ENCODE measurements around the gene ZCCHC14. TPM values are rescaled to one million over a fixed set of nuclear protein-coding genes. Genes with fewer than 3 reads are reported as not detected.
A peak's percentile ranks its signal among the peaks of the same experiment; 100 is the strongest.
"Not testable (repeated sequence)": the region's sequence is repeated elsewhere in the genome, so short reads cannot be mapped to it uniquely, and the experiment has no call there.

Gene ZCCHC14
- total RNA-seq, 1 donor from 2014 or later, result 11.0 TPM

DNA sequence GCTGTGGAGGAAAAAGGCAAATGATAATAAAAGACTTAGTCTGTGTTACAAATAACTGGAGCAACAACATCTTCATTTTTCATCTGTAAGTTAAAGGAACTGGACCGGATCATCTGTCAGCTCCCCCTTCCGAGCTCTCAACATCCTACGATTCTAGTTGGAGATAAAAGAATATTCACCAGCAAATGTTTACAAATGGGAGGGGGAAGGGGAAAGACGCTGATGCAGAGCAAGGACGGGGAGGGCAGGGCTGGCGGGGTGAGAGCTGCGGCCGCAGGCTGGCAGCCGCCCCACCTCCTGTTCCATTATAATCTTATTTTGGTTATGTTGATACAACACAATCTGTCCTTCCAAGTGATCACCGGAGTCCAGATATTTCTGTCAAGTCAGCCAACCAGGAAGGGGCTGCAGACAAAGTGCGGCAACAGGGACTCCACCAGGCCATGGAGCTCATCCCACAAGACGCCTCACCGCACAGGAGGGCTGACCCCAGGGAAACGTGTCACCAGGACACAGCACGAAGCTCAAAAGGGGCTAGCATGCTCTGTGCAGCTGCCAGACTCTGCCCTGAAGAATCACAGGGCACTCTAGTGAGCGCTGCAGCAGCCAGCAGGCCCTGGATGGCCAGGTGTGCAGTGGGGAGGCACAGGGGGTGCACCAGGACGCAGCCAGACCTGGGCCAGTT is 128.9 kb downstream of the ZCCHC14 start:
- Mint-ChIP-seq H3K27ac (peak overlapping the region; percentile 55), H3K4me1 (ENCODE audit: low read depth) (peaks cover 42% of the 10 kb centered on the region), H3K4me3 (no peak overlapping the region), H3K9me3 (no peaks in the 10 kb centered on the region), H3K36me3 (ENCODE audit: low read depth) (peaks cover 18% of the 10 kb centered on the region), H3K27me3 (ENCODE audit: insufficient read depth) (no peaks in the 10 kb centered on the region)
- intact Hi-C loops (cut with micrococcal nuclease), result no loop called here
- no peak for DNase-seq (ENCODE audit: low spot score)

DNA sequence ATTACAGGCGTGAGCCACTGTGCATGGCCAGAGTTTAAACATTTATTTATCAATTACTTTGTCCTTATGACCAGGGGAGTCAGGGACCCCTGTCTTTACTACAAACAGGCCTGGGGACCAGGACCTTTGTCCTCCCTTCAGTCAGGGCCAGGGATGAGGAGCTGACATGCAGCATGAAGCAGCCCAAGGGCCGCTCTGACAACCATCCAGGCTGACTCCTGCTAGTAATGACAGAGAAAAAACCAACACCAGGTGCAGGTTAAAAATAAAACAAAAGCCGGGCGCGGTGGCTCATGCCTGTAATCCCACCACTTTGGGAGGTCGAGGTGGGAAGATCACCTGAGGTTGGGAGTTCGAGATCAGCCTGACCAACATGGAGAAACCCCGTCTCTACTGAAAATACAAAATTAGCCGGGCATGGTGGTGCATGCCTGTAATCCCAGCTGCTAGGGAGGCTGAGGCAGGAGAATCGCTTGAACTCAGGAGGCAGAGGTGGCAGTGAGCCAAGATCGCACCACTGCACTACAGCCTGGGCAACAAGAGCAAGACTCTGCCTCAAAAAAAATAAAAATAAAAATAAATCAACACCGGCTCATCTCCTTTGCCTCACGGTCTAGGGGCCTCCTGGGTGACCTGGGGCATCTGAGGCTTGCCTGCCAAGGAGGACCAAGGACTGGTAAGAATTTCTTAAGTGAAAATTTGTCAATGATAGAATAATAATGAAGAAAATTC is 129.8 kb downstream of the ZCCHC14 start:
- H3K4me3 Mint-ChIP-seq, result not testable (repeated sequence)

DNA sequence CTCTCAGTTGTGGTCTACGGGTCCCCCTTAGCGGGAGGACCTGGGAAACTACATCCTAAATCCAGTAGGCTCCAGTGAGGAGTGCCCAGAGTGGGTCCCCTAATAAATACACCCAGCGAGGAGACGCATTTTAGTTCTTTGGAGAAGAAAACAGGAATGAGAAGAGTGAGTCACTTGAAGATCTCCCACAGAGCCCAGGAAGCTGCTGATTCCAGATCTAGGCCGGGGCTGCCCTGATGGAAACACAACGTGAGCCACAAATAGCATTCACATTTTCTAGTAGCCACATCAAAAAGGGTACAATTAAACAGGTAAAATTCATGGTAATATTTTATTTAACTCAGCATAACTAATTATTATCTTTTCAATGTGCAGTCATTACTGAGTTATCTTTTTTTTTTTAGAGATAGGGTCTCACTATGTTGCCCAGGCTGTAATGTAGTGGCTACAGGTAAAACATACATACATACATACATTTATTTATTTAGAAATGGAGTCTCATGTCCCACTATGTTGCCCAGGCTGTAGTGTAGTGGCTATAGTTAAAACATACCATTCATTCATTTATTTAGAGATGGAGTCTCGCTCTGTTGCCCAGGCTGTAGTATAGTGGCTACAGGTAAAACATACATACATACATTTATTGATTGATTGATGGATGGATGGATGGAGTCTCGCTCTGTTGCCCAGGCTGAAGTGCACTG is 130.8 kb downstream of the ZCCHC14 start:
- intact Hi-C loops (cut with micrococcal nuclease), result no loop called here
- Mint-ChIP-seq H3K9me3 (no peaks in the 10 kb centered on the region), H3K4me3 (no peak overlapping the region), H3K27me3 (ENCODE audit: insufficient read depth) (no peaks in the 10 kb centered on the region), H3K27ac (no peak overlapping the region), H3K4me1 (ENCODE audit: low read depth) (peaks cover 28% of the 10 kb centered on the region), H3K36me3 (ENCODE audit: low read depth) (peaks cover 26% of the 10 kb centered on the region)
- DNase-seq (ENCODE audit: low spot score), result no peak

More for the DNA sequence above, 129.8 kb downstream of the ZCCHC14 start:
- intact Hi-C loops (cut with micrococcal nuclease); H3K27me3 Mint-ChIP-seq (ENCODE audit: insufficient read depth); H3K27ac Mint-ChIP-seq; DNase-seq (ENCODE audit: low spot score); H3K9me3 Mint-ChIP-seq: not testable (repeated sequence)
- H3K4me1 Mint-ChIP-seq (ENCODE audit: low read depth), result peaks cover 36% of the 10 kb centered on the region
- peaks cover 25% of the 10 kb centered on the region for H3K36me3 Mint-ChIP-seq (ENCODE audit: low read depth)

DNA sequence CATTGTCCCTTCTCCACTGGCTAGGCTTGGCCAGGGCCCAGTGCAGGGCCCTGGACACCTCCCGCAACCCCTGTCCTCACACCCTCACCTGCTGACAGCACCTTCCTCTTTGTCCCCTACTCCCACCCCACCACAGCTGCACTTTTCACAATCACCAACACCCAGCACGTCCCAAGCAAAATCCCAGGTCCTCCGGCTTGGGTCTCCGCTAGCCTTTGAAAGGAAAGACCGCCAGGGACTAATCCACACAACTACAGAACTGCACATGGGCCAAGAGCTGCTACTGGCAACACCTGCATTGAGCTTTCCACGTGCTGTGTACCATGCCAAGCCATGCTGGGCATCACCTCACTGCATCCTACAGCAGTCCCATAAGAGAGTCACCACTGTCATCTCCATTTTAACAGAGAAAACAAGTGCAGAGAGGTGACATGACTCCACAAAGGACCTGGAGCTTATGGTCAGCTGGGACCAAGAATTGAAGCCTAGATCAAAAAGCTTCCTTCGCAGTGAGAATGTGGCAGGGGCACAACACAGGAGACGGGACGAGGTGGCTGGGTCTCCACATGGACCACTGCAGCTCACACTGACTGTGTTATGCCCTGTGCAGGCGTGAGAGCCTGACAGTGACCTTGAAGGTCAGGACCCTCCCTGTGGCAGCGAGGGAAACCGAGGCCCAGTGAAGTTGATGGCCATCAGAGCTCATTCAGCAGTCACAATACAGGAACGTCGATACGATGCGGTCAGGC is 131.8 kb downstream of the ZCCHC14 start:
- intact Hi-C loops (cut with micrococcal nuclease), result no loop called here
- no peak for DNase-seq (ENCODE audit: low spot score)
- Mint-ChIP-seq H3K27me3 (ENCODE audit: insufficient read depth) (no peaks in the 10 kb centered on the region), H3K4me1 (ENCODE audit: low read depth) (peaks cover 22% of the 10 kb centered on the region), H3K9me3 (no peaks in the 10 kb centered on the region), H3K27ac (peak overlapping the region; percentile 23), H3K36me3 (ENCODE audit: low read depth) (peaks cover 23% of the 10 kb centered on the region), H3K4me3 (no peak overlapping the region)

DNA sequence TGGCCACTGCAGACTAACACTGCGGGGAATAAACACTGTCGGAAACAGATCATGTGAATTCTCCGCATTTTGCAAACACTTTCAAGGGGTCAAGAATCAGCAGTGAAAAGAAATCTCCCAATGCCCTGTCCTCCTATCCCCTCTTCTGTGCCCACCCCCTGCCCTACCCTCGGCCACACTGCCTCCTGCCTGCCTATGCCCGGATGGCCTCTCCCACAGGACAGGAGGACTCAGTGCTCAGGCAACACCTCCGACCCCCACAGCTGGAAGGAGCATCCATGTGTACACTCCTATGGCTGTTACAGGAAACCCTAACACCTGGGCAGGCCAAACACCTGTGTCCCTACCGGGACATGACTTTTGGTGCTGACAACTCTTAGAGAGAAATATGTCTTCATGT is 133.7 kb downstream of the ZCCHC14 start:
- peaks cover 10% of the 10 kb centered on the region for H3K4me1 Mint-ChIP-seq (ENCODE audit: low read depth)
- no peaks in the 10 kb centered on the region for H3K27me3 Mint-ChIP-seq (ENCODE audit: insufficient read depth)
- no peak overlapping the region for H3K4me3 Mint-ChIP-seq
- intact Hi-C loops (cut with micrococcal nuclease), result no loop called here
- H3K36me3 Mint-ChIP-seq (ENCODE audit: low read depth), result peaks cover 23% of the 10 kb centered on the region
- DNase-seq (ENCODE audit: low spot score), result no peak
- no peak overlapping the region for H3K27ac Mint-ChIP-seq
- H3K9me3 Mint-ChIP-seq, result no peaks in the 10 kb centered on the region

DNA sequence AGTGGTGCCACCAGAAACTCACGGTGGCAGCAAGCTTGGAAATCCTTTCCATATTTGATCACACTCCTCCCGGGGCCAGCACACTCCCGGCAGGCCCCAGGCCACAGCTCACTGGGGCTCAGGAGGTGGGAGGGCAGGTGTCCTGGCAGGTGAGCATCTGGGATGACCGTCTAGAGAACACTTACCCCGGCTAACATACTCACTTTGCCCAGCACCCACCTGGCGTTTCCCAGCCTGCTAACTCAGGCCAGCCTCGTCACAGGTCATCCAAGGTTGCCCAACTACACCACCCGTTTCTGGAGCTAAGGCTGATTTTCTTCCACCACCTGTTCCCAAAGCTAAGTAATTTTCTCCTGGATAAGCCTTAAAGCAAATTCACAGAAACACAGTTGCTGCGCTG is 134.1 kb downstream of the ZCCHC14 start:
- peaks cover 23% of the 10 kb centered on the region for H3K36me3 Mint-ChIP-seq (ENCODE audit: low read depth)
- no peaks in the 10 kb centered on the region for H3K27me3 Mint-ChIP-seq (ENCODE audit: insufficient read depth)
- H3K4me1 Mint-ChIP-seq (ENCODE audit: low read depth), result peaks cover 9% of the 10 kb centered on the region
- H3K9me3 Mint-ChIP-seq, result no peaks in the 10 kb centered on the region
- intact Hi-C loops (cut with micrococcal nuclease), result no loop called here
- H3K27ac Mint-ChIP-seq, result no peak overlapping the region
- DNase-seq (ENCODE audit: low spot score), result no peak
- H3K4me3 Mint-ChIP-seq, result no peak overlapping the region

DNA sequence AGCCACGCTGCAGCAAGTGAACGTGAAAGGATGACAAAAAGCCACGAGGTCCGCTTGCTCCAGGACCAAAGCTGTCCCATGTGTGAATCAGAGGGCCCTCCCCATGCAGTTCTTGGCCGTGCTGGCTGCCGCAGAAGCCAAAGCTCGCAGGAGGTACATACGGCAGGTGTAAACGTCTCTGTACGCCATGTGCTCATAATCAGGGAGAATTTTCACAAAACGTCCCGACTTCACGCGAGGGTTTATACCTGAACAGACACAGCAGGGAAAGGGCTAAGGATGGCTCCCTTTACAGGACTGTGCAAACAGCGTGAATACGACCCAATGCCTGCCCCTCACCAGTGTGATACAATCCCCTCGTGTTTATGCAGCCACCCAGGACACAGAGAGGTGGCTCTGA is 134.6 kb downstream of the ZCCHC14 start:
- Mint-ChIP-seq H3K36me3 (ENCODE audit: low read depth) (peaks cover 18% of the 10 kb centered on the region), H3K4me1 (ENCODE audit: low read depth) (peaks cover 5% of the 10 kb centered on the region), H3K4me3 (no peak overlapping the region), H3K27ac (no peak overlapping the region), H3K9me3 (no peaks in the 10 kb centered on the region), H3K27me3 (ENCODE audit: insufficient read depth) (no peaks in the 10 kb centered on the region)
- intact Hi-C loops (cut with micrococcal nuclease), result no loop called here
- no peak for DNase-seq (ENCODE audit: low spot score)

DNA sequence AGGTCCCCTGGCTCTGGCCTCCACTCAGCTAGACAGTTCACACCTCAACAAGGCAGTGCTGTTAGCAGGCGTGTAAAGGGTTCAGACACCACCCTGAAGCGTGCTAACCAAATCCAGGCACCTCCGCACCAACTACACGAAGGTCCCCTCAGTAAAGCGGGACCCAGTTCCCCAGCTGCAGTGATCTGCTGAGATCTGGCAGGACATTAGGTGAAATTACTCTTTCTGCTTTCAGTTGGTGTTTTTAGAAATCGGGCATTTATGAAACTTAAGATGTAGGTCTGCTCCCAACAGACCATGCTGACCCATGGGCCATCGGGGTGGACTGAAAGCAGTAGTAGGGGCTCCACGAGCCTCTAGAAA is 136.4 kb downstream of the ZCCHC14 start:
- Mint-ChIP-seq H3K27me3 (ENCODE audit: insufficient read depth) (no peaks in the 10 kb centered on the region), H3K4me3 (no peak overlapping the region), H3K27ac (no peak overlapping the region), H3K4me1 (ENCODE audit: low read depth) (peaks cover 5% of the 10 kb centered on the region), H3K9me3 (no peaks in the 10 kb centered on the region), H3K36me3 (ENCODE audit: low read depth) (peaks cover 18% of the 10 kb centered on the region)
- intact Hi-C loops (cut with micrococcal nuclease), result no loop called here
- DNase-seq (ENCODE audit: low spot score), result no peak

Other genes starting within 250 kb of the ZCCHC14 start
- gene C16orf95, start 175.6 kb downstream of the ZCCHC14 start, total RNA-seq, result 9.9 and 10.9 TPM in 2 replicates
- gene FBXO31, start 109.2 kb downstream of the ZCCHC14 start, total RNA-seq, result 40.7 and 41.3 TPM in 2 replicates
- 39.9 and 40.8 TPM in 2 replicates for gene MAP1LC3B, start 100.7 kb downstream of the ZCCHC14 start, total RNA-seq
- gene JPH3, start 109.5 kb upstream of the ZCCHC14 start, total RNA-seq, result 0.15 TPM in 1 of 2 replicates, not detected in the other

Data from activated T-helper 1 cell treated with anti-CD3 and anti-CD28 coated beads, Interleukin-12 subunit alpha, Interleukin-12 subunit beta, Interleukin-2, Interleukin-4 antibody, amounts not matched to agents 30 ng/mL and 10 ng/mL and 1 ng/mL, durations not matched to agents 14 hours and 24 hours and 36 hours (primary cell).